Skeletal muscle cell (primary cell): ENCODE measurements around the gene KIT.
"Not testable (repeated sequence)": the region's sequence is repeated elsewhere in the genome, so short reads cannot be mapped to it uniquely, and the experiment has no call there.

Experiments
- DNase-seq: peaks from one replicate; pipeline ENCODE4 v3.0.0-alpha.2; 2010; ENCODE audit warnings: low read depth
- H3K4me3 ChIP-seq: 2 replicates; pipeline ENCODE4 v1.5.1; 2011; ENCODE audit warnings: low read depth, mild to moderate bottlenecking, control low read depth, low read length, moderate library complexity

KIT gene

GRCh38 chr4:54657551-54658251 is at the start of gene KIT:
KIT (plus strand) TSS chr4:54657957; CDS start chr4:54658015, 58 bp downstream.
- H3K4me3 ChIP-seq = peak within 1 kb of the TSS; percentile 50
- no peak for DNase-seq

GRCh38 chr4:54609310-54609709 is 48.4 kb upstream of the KIT start:
- H3K4me3 ChIP-seq = no peak overlapping the region
- DNase-seq = no peak

- no peak for DNase-seq
Measured at GRCh38 chr4:54614149-54614548, 43.6 kb upstream of the KIT start.

GRCh38 chr4:54620773-54621172 is 37.0 kb upstream of the KIT start:
- DNase-seq = no peak
- H3K4me3 ChIP-seq = no peak overlapping the region

More at GRCh38 chr4:54614149-54614548, 43.6 kb upstream of the KIT start:
- H3K4me3 ChIP-seq = no peak overlapping the region

- H3K4me3 ChIP-seq = no peak overlapping the region
- no peak for DNase-seq
Measured at GRCh38 chr4:54625391-54625790, 32.4 kb upstream of the KIT start.

- no peak for DNase-seq
- no peak overlapping the region for H3K4me3 ChIP-seq
Measured at GRCh38 chr4:54626113-54626512, 31.6 kb upstream of the KIT start.

GRCh38 chr4:54632537-54632936 is 25.2 kb upstream of the KIT start:
- H3K4me3 ChIP-seq = no peak overlapping the region
- no peak for DNase-seq

GRCh38 chr4:54633102-54633740 is 24.5 kb upstream of the KIT start:
- H3K4me3 ChIP-seq, DNase-seq: not testable (repeated sequence)

- no peak for DNase-seq
- H3K4me3 ChIP-seq = no peak overlapping the region
Measured at GRCh38 chr4:54635318-54635717, 22.4 kb upstream of the KIT start.

- H3K4me3 ChIP-seq = no peak overlapping the region
- no peak for DNase-seq
Measured at GRCh38 chr4:54637325-54637724, 20.4 kb upstream of the KIT start.

- not testable (repeated sequence) for DNase-seq
Measured at GRCh38 chr4:54641101-54641500, 16.7 kb upstream of the KIT start.

GRCh38 chr4:54643172-54643571 is 14.6 kb upstream of the KIT start:
- no peak for DNase-seq
- H3K4me3 ChIP-seq = no peak overlapping the region

More at GRCh38 chr4:54641101-54641500, 16.7 kb upstream of the KIT start:
- not testable (repeated sequence) for H3K4me3 ChIP-seq

- no peak for DNase-seq
- no peak overlapping the region for H3K4me3 ChIP-seq
Measured at GRCh38 chr4:54643958-54644751, 13.6 kb upstream of the KIT start.

- H3K4me3 ChIP-seq = no peak overlapping the region
- no peak for DNase-seq
Measured at GRCh38 chr4:54645830-54646229, 11.9 kb upstream of the KIT start.

GRCh38 chr4:54647070-54647469 is 10.7 kb upstream of the KIT start:
- no peak overlapping the region for H3K4me3 ChIP-seq
- no peak for DNase-seq

GRCh38 chr4:54651050-54651449 is 6.7 kb upstream of the KIT start:
- H3K4me3 ChIP-seq = no peak overlapping the region

GRCh38 chr4:54654753-54655152 is 3.0 kb upstream of the KIT start:
- H3K4me3 ChIP-seq = no peak overlapping the region
- no peak for DNase-seq

More at GRCh38 chr4:54651050-54651449, 6.7 kb upstream of the KIT start:
- DNase-seq = no peak

GRCh38 chr4:54657185-54657550 is 589 bp upstream of the KIT start:
- no peak for DNase-seq
- H3K4me3 ChIP-seq = no peak overlapping the region

GRCh38 chr4:54658252-54659093 is 716 bp downstream of the KIT start:
- peak overlapping the region; percentile 50 for H3K4me3 ChIP-seq
- DNase-seq = no peak
